COR-L47 (cell line): ENCODE results near the gene ZMYND8.
"Not testable (repeated sequence)": the region's sequence is repeated elsewhere in the genome, so short reads cannot be mapped to it uniquely, and the experiment has no call there.

Experiments
- DNase-seq: peaks from one replicate; lab custom pipeline; 2025; lab: John Stamatoyannopoulos, UW

The ZMYND8 gene

DNA sequence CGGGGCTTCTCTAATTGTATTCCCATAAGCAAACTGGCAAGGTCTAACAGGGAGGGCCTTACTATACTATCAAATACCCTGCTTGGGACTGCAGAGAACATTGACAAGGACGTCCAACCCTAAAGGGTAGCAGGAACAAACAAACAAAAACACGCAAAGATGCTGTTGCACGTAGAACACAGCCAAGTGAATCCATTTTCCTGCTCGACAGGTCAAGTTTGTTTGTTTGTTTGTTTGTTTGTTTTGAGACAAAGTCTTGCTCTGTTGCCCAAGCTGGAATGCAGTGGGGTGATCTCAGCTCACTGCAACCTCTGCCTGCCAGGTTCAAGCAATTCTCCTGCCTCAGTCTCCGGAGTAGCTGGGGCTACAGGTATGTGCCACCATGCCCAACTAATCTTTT, 91.3 kb downstream of the ZMYND8 start:
- no peak for DNase-seq

GRCh38 chr20:47264137-47264769, 92.2 kb downstream of the ZMYND8 start:
- not testable (repeated sequence) for DNase-seq

- DNase-seq, result no peak
These were observed 92.9 kb downstream of the ZMYND8 start for GRCh38 chr20:47263465-47264084.

GRCh38 chr20:47263080-47263464, 93.4 kb downstream of the ZMYND8 start:
- DNase-seq, result no peak

DNA sequence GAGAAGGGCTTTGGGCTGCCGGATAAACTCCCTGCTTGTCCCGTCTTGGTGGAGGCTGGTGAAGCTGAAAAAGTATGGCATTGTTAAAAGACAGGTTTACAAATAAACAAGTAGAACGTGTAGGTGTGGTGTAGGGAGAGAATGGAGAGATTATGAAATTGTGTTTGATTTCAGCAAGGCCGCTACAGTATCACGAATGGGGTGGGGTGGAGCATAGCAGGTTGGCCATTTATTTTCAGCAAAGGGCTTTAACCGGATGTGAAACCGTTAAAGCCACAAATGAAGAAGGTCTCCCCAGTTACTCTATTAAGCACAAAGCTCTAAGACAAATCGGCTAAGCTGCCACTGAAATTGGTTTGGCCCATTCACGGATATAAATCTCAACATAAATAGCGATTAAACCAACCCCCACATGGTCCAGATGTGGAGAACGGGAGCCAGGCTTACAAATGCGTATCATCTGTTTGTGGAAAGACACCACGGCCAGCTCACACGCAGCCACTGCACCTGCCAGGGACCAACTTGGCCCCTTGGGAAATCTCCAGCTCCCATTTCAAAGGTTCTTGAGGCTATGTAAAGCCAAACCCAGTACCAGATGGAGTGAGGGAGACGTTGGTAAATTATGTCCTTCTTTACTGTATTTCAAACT, 94.0 kb downstream of the ZMYND8 start:
- DNase-seq, result no peak

GRCh38 chr20:47262008-47262364, 94.5 kb downstream of the ZMYND8 start:
- no peak for DNase-seq

DNA sequence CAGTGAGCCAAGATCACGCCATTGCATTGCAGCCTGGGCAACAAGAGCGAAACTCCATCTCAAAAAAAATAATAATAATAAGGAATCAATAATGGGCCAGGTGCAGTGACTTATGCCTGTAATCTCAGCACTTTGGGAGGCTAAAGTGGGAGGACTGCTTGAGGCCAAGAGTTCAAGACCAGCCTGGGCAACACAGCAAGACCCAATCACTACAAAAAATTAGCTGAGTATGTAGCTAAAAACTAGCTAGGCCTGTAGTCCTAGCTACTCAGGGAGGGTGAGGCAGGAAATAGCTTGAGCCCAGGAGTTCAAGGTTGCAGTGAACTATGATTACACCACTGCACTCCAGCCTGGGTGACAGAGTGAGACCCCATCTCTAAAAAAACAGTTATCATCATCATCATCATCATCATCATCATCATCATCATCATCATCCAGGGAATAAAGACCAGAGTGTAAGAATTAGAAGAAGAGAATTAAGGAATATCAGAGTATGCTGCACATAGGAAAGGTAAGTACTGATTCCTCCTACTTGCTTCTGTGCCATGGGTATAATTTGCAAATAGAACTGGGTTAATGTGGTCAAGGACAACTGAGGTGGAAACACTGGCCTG, 95.2 kb downstream of the ZMYND8 start:
- not testable (repeated sequence) for DNase-seq

DNA sequence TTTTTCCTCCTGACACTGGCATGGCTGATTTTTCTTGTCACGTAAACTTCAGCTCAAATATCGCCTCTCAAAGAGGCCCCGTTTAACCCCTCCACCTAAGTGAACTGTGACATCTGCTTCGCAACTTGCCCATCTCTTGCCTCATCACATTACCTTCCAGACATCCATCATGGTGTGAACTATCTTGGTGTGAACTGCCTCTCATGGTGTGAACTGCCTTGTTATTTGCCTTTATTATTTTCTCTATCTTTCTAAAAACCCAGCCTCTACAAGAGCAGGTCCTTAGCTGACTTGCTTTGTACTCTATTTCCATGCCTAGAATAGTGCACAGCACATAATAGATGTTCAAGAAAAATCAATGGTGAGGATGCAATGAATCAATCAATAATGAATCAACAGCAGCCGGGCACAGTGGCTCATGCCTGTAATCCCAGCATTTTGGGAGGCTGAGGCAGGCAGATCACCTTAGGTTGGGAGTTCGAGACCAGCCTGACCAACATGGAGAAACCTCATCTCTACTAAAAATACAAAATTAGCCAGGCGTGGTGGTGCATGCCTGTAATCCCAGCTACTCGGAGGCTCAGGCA, 95.9 kb downstream of the ZMYND8 start:
- DNase-seq, result not testable (repeated sequence)

DNA sequence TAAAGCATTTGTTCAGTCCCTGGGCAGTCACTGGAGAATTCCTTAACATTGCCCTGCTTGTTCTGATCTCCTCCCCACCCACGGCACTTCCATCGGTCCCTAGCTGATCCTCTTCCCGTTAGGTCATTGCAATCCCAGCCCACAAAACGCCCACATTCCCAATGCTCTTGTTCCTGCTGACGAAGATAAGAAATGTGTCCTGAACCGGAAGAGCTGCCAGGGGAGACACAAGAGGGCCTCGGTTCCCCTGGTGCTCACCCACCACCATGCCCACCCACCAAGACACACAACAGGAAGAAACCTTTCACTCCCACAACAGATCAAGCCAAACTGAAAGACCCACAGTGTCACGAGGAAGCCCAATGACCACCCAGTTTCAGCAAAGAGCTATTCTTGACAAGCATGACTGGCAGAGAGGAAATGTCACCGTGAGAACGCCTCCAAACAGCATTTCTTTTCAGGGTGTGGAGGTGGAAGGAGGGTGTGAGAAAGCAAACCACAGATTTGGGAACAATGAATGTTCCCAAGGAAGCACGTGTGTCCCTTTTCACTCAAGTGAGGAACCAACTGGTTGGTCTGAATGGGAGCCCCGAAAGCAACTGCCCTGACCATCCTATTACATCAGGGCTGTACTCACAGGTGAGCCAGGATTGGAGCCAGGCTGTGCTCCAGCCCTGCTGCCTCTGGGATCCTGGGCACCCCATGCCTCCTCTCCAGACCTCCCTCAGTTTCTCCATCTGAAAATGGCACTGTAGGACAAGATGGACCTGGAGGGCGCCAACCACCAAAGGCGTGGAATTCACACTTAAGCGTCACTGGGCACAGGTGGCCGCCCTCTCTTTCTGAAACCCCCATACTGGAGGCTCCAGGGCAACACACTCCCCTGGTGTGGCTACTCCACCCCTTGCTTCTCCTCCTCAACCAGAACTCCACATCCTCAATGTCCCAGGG, 97.5 kb downstream of the ZMYND8 start:
- no peak for DNase-seq

GRCh38 chr20:47257771-47258170, 98.7 kb downstream of the ZMYND8 start:
- no peak for DNase-seq

DNA sequence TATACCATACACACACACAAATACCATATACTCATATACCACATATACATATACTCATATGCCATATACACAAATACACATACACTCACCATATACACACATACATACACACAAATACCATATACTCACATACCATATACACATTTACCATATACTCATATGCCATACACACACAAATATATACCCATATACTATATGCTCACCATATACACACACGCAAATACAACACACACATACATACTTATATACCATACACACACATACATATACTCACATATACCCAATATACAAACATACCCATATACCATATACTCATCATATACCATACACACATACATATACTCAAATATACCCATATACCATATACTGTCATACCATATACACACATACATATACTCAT, 99.2 kb downstream of the ZMYND8 start:
- no peak for DNase-seq

GRCh38 chr20:47256668-47257236, 99.7 kb downstream of the ZMYND8 start:
- no peak for DNase-seq

DNA sequence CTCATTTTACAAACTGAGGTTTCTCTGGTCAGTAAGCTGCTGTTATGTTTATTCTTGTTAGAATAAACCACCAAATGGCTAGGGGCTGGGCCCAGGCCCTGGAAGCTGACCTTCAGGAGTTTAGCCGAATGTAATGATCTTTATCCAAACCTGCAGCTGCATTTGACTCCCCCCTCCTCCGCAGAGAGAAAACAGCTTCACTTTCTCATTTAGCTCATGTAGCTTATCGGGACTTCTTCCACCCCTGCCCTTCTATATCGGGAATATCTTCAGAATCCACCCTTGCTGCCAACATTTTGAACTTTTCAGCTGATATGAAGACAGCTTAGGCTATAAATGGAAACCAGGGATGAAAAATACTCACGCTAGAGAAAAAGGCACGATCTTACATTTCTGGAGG, 102.6 kb downstream of the ZMYND8 start:
- no peak for DNase-seq

DNA sequence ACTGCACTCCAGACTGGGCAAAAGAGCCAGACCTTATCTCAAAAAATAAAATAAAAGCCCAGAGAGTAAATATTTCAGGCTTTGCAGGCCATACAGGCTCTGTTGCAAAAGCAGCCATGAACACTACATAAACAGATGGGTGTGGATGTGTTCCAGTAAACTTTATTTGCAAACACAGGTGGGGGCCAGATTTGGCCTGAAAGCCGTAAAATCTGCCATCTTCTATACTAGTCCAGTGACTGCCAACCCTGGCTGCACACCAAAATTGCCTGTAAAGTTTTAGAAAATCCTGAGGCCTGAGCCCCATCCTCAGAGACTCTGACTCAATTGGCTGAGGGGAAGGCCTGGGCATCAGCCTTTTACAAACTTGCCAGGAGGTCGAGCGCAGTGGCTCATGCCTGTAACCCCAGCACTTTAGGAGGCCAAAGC, 103.6 kb downstream of the ZMYND8 start:
- DNase-seq, result no peak

GRCh38 chr20:47251154-47252020, 105.1 kb downstream of the ZMYND8 start:
- DNase-seq, result no peak

DNA sequence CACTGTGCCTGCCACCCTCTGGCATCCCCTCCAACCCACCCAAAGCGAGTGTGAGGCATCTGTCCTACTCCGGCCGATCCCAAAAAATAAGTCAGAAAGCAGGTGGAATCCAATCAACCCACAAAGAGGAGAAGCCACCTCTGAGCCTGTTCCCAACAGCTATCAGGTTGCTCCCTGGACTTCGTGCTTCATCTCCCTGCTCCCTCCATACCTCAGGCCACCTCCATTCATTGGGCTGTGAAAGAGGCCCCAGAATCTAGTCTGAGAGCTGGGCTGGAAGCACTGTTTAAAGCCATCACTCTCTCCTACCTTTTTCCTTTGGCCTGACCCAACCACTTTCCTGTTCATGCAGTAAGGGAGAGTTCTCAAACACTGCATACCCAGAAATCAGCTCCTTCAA, 106.1 kb downstream of the ZMYND8 start:
- no peak for DNase-seq

- no peak for DNase-seq
These were observed 106.6 kb downstream of the ZMYND8 start for GRCh38 chr20:47249913-47250312.

DNA sequence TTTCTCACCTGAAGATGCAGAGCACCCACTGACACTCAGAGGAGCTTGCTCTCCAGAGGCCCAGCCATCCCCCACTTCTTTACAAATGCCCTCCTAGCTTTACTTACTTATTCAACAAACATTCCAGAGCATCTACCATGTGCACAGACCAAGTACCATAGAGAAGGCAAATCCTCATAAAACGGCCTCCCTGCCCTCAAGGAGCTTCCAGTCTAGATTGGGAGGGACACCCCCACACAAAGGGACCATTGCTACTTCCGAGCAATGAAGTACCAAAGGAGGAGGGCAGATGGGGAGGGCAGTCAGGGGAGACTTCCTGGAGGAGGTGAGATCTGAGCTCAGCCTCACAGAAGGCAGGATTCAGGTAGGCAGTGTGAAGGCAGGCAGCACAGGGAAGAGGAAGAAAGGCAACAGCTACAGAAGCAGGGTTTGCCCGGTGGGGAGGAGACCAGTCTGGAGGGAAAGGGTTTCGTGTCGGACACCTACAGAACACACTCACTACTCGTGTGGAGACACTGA, 108.0 kb downstream of the ZMYND8 start:
- no peak for DNase-seq

DNA sequence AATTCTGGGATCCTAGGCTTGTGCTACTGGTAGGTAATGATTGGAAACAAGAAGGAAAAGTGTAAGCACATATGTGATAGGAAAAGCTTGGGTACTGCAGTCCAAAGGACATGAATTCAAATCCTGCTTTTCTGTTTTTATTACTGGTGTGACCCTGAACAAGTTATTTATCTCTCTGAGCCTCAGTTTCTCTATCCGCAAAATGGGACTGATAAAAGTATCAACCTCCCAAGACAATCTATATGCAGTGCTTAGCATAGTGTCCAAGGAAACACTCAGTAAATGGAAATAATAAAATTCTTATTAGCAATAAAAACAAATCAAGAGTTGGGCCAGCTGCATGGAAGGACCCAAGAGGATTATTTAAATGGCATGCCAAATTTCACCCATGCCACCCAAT, 108.5 kb downstream of the ZMYND8 start:
- no peak for DNase-seq
